ENCODE measurements around the gene MAP3K21. TPM values are rescaled to one million over a fixed set of nuclear protein-coding genes. Genes with fewer than 3 reads are reported as not detected.

The MAP3K21 gene
- total and polyA plus RNA-seq, 3 donors from 2014 or later: 17.2 to 111 (median 80.2) TPM

GRCh38 chr1:233340966-233341516 lies 13.5 kb downstream of the MAP3K21 start:
- Histone ChIP-seq H3K27ac (no peak overlapping the region), H3K4me3 (no peak overlapping the region), H3K36me3 (ENCODE audit: low read depth, missing control alignments) (no peaks in the 10 kb centered on the region), H3K4me1 (no peaks in the 10 kb centered on the region), H3K27me3 (no peaks in the 10 kb centered on the region), H3K9me3 (no peaks in the 10 kb centered on the region)
- TF ChIP-seq POLR2A (IDR thresholded peaks at IDR 0.05) (no peak), CTCF (IDR thresholded peaks at IDR 0.05) (no peak)
- 49 to 71% methylated on average over 4 of the region's 4 CpGs for WGBS, 2 donors
- no peak for DNase-seq
- intact Hi-C loops (cut with DNase I; ENCODE audit: low total_unique reads): no loop called here

GRCh38 chr1:233342086-233342485 lies 14.6 kb downstream of the MAP3K21 start:
- intact Hi-C loops (cut with DNase I; ENCODE audit: low total_unique reads): no loop called here
- Histone ChIP-seq H3K4me1 (no peaks in the 10 kb centered on the region), H3K36me3 (ENCODE audit: low read depth, missing control alignments) (no peaks in the 10 kb centered on the region), H3K4me3 (no peak overlapping the region), H3K27ac (no peak overlapping the region), H3K27me3 (no peaks in the 10 kb centered on the region), H3K9me3 (no peaks in the 10 kb centered on the region)
- DNase-seq: no peak
- no peak for TF ChIP-seq CTCF (IDR thresholded peaks at IDR 0.05)
- no peak for TF ChIP-seq POLR2A (IDR thresholded peaks at IDR 0.05)

GRCh38 chr1:233343262-233343661 lies 15.7 kb downstream of the MAP3K21 start:
- TF ChIP-seq POLR2A (IDR thresholded peaks at IDR 0.05): no peak
- TF ChIP-seq CTCF (IDR thresholded peaks at IDR 0.05): no peak
- DNase-seq: no peak
- no peaks in the 10 kb centered on the region for H3K9me3 ChIP-seq
- H3K36me3 ChIP-seq (ENCODE audit: low read depth, missing control alignments): no peaks in the 10 kb centered on the region
- intact Hi-C loops (cut with DNase I; ENCODE audit: low total_unique reads): no loop called here
- 58 to 74% methylated on average over 1 of the region's 1 CpG for WGBS, 2 donors
- H3K27me3 ChIP-seq: no peaks in the 10 kb centered on the region
- H3K27ac ChIP-seq: no peak overlapping the region
- no peaks in the 10 kb centered on the region for H3K4me1 ChIP-seq
- H3K4me3 ChIP-seq: no peak overlapping the region

GRCh38 chr1:233347338-233347737 lies 19.8 kb downstream of the MAP3K21 start:
- 65 to 71% methylated on average over 5 of the region's 5 CpGs for WGBS, 2 donors
- intact Hi-C loops (cut with DNase I; ENCODE audit: low total_unique reads): no loop called here
- no peak for TF ChIP-seq POLR2A (IDR thresholded peaks at IDR 0.05)

GRCh38 chr1:233349137-233349536 lies 21.6 kb downstream of the MAP3K21 start:
- no peak overlapping the region for H3K27ac ChIP-seq
- WGBS, 2 donors: 71 to 89% methylated on average over 5 of the region's 5 CpGs
- H3K27me3 ChIP-seq: no peaks in the 10 kb centered on the region
- no peak for TF ChIP-seq CTCF (IDR thresholded peaks at IDR 0.05)
- TF ChIP-seq POLR2A (IDR thresholded peaks at IDR 0.05): no peak
- no peaks in the 10 kb centered on the region for H3K4me1 ChIP-seq
- no peaks in the 10 kb centered on the region for H3K9me3 ChIP-seq
- H3K36me3 ChIP-seq (ENCODE audit: low read depth, missing control alignments): no peaks in the 10 kb centered on the region
- no peak overlapping the region for H3K4me3 ChIP-seq
- no peak for DNase-seq
- intact Hi-C loops (cut with DNase I; ENCODE audit: low total_unique reads): no loop called here

More at GRCh38 chr1:233347338-233347737, 19.8 kb downstream of the MAP3K21 start:
- H3K27me3 ChIP-seq: no peaks in the 10 kb centered on the region
- H3K4me1 ChIP-seq: no peaks in the 10 kb centered on the region
- H3K36me3 ChIP-seq (ENCODE audit: low read depth, missing control alignments): no peaks in the 10 kb centered on the region
- H3K27ac ChIP-seq: no peak overlapping the region
- no peaks in the 10 kb centered on the region for H3K9me3 ChIP-seq
- H3K4me3 ChIP-seq: no peak overlapping the region
- no peak for DNase-seq

Measured in testis (tissue), 3 donors.